Fibroblast of skin of abdomen (primary cell): ENCODE measurements around the gene DENR.

Experiments used
- DNase-seq: peaks from one replicate; pipeline ENCODE4 v3.0.0-alpha.2; 2013

The DENR gene

GRCh38 chr12:122820138-122820537 lies 67.5 kb downstream of the DENR start:
- no peak for DNase-seq
